ENCODE data around the gene STX8. TPM values are rescaled to one million over a fixed set of nuclear protein-coding genes. Genes with fewer than 3 reads are reported as not detected.
A peak's percentile ranks its signal among the peaks of the same experiment; 100 is the strongest.
"Not testable (repeated sequence)": the region's sequence is repeated elsewhere in the genome, so short reads cannot be mapped to it uniquely, and the experiment has no call there.

Gene STX8
- total RNA-seq, 4 donors from 2014 or later, result 22.0 to 67.3 (median 46.5) TPM

DNA sequence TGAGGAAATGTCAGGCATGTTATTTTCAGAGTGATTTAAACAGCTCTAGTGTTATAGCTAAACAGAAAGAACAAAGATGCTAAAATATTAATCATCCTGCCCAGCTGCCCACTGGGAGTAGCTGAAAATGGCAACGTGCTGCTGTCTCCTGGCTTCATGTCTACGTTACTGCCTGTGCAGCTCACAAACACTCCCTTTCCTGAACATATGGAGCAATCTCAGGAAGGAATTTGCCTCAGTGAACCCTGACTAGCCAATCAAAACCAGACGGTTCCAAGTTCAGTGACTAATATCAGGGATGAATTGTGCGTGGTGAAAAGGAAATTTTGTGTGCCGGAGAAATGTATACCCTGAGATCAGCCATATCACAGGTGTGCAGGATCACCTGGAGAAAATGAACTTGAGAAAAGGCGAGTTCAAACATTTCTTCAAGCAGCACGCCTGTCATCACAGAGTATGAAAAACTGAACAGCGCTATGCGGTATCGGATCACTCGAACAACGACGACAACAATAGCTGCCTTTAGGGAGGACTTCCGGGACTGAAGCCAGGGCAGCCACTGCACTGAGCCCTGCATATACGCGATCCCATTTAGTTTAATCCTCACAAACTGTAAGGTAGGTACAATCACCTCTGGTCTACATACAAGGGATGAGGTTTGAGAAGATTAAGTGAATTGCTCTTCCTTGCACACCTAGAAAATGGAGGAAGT, 110.3 kb downstream of the STX8 start:
- no peak for DNase-seq
- H3K27ac ChIP-seq, result no peak overlapping the region
- no peak for TF ChIP-seq POLR2A (IDR thresholded peaks at IDR 0.05)
- TF ChIP-seq, protein P1, sequence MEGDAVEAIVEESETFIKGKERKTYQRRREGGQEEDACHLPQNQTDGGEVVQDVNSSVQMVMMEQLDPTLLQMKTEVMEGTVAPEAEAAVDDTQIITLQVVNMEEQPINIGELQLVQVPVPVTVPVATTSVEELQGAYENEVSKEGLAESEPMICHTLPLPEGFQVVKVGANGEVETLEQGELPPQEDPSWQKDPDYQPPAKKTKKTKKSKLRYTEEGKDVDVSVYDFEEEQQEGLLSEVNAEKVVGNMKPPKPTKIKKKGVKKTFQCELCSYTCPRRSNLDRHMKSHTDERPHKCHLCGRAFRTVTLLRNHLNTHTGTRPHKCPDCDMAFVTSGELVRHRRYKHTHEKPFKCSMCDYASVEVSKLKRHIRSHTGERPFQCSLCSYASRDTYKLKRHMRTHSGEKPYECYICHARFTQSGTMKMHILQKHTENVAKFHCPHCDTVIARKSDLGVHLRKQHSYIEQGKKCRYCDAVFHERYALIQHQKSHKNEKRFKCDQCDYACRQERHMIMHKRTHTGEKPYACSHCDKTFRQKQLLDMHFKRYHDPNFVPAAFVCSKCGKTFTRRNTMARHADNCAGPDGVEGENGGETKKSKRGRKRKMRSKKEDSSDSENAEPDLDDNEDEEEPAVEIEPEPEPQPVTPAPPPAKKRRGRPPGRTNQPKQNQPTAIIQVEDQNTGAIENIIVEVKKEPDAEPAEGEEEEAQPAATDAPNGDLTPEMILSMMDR (IDR thresholded peaks at IDR 0.05), result no peak
- H3K4me3 ChIP-seq, result no peak overlapping the region
- no peaks in the 10 kb centered on the region for H3K9me3 ChIP-seq
- H3K27me3 ChIP-seq, result no peaks in the 10 kb centered on the region
- intact Hi-C loops (cut with DNase I; ENCODE audit: low total_unique reads), result no loop called here
- H3K36me3 ChIP-seq, result no peaks in the 10 kb centered on the region
- H3K4me1 ChIP-seq, result no peaks in the 10 kb centered on the region

DNA sequence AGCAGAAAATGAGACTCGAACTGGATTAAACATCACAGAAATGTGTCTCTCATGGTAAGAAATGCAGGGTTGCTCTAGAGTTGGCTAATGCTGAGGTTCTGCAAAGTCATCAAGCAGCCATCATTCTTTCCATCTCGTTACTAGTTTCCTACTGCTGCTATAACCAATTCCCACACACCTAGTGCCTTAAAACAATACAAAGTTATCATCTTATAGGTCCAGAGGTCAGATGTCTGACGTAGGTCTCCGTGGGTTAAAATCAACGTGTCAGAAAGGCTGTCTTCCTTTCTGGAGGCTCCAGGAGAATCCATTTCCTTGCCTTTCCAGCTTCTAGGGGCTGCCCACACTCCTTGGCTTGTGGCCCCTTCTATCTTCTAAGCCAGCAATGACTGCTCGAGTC, 118.6 kb downstream of the STX8 start:
- no peak overlapping the region for H3K27ac ChIP-seq
- H3K27me3 ChIP-seq, result no peaks in the 10 kb centered on the region
- no peak for DNase-seq
- H3K36me3 ChIP-seq, result no peaks in the 10 kb centered on the region
- H3K4me1 ChIP-seq, result no peaks in the 10 kb centered on the region
- H3K4me3 ChIP-seq, result no peak overlapping the region
- TF ChIP-seq, protein P1 (IDR thresholded peaks at IDR 0.05), result no peak
- TF ChIP-seq POLR2A (IDR thresholded peaks at IDR 0.05), result no peak
- H3K9me3 ChIP-seq, result no peaks in the 10 kb centered on the region
- intact Hi-C loops (cut with DNase I; ENCODE audit: low total_unique reads), result no loop called here

DNA sequence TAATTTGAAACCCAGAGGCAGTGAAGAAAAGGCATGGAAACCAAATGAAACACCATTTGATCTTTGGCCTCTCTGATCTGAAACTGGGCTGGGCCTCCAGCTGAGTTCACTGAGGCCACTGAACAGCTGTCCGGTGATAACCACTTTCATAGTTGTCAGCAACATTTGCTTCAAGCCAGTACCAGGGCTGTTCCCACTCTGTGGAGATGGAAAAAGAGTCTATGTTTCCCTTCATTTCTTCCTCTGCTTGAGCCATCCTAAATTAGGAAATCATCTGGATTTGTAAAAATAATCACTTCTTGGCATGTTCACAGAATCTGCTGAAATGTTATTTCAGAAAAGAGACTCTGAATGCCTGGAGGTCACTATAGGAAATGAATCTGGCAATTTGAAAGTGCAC, 119.3 kb downstream of the STX8 start:
- no peaks in the 10 kb centered on the region for H3K36me3 ChIP-seq
- DNase-seq, result peak in 1 of 2 donors; percentile 21
- H3K27ac ChIP-seq, result no peak overlapping the region
- no peak for TF ChIP-seq POLR2A (IDR thresholded peaks at IDR 0.05)
- TF ChIP-seq, protein P1 (IDR thresholded peaks at IDR 0.05), result no peak
- H3K4me1 ChIP-seq, result no peaks in the 10 kb centered on the region
- H3K27me3 ChIP-seq, result no peaks in the 10 kb centered on the region
- H3K9me3 ChIP-seq, result no peaks in the 10 kb centered on the region
- no peak overlapping the region for H3K4me3 ChIP-seq
- intact Hi-C loops (cut with DNase I; ENCODE audit: low total_unique reads), result no loop called here

DNA sequence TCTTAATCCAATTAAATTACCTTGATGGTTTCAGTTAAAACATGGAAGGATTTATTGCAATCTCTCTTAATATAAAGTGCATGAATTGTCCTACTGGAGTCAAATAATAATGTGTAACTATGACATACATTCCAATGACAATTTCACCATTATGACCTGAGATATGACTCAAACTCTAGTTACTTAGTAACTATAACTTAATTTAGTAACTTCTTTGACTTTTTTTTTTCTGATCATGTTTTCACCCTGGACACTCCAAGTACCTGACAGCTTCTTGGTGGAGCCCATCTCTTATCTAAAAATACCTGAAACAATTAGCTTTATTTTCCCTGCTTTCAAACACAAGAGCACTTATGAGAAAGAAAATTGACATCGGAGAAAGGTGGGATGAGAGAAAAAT, 123.7 kb downstream of the STX8 start:
- TF ChIP-seq POLR2A (IDR thresholded peaks at IDR 0.05), result no peak
- TF ChIP-seq, protein P1 (IDR thresholded peaks at IDR 0.05), result no peak
- intact Hi-C loops (cut with DNase I; ENCODE audit: low total_unique reads), result no loop called here
- Histone ChIP-seq H3K27ac (no peak overlapping the region), H3K4me1 (no peaks in the 10 kb centered on the region), H3K27me3 (no peaks in the 10 kb centered on the region), H3K9me3 (no peaks in the 10 kb centered on the region), H3K4me3 (no peak overlapping the region), H3K36me3 (no peaks in the 10 kb centered on the region)
- DNase-seq, result no peak

DNA sequence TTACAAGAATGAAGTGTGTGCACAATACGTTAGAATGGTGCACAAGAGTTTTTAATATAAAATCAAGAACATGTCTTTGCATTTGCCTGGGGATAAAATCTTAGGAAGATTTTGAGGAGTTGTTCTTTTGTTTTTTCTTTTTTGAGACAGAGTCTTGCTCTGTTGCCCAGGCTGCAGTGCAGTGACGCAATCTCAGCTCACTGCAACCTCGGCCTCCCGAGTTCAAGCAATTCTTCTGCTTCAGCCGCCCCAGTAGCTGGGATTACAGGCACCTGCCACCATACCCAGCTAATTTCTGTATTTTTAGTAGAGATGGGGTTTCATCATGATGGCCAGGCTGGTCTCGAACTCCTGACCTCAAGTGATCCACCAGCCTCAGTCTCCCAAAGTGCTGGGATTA, 128.3 kb downstream of the STX8 start:
- H3K27me3 ChIP-seq; H3K36me3 ChIP-seq; H3K27ac ChIP-seq; H3K4me1 ChIP-seq; DNase-seq; intact Hi-C loops (cut with DNase I; ENCODE audit: low total_unique reads); H3K4me3 ChIP-seq; H3K9me3 ChIP-seq: not testable (repeated sequence)

DNA sequence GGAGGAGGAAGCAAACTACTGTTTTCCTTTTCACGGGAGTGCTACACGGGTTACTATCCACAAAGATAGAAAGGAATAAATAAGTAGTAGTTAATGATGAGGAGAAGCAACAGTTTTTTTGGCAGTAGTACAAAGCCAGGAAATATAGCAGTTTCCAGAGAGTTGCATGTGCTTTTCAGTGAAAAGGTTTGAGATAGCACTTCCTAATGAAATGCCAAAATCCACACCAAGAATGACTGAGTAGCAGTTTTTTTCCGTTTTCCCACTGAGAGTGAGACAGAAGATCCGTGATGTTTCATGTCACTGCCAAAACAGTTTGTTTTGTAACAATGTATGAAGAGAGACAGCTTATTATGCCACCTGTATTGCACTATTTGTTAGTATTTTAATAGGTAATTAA, 129.1 kb downstream of the STX8 start:
- DNase-seq, result no peak
- no peak overlapping the region for H3K4me3 ChIP-seq
- H3K9me3 ChIP-seq, result no peaks in the 10 kb centered on the region
- TF ChIP-seq, protein P1 (IDR thresholded peaks at IDR 0.05), result no peak
- TF ChIP-seq POLR2A (IDR thresholded peaks at IDR 0.05), result no peak
- intact Hi-C loops (cut with DNase I; ENCODE audit: low total_unique reads), result no loop called here
- no peaks in the 10 kb centered on the region for H3K4me1 ChIP-seq
- no peaks in the 10 kb centered on the region for H3K27me3 ChIP-seq
- H3K27ac ChIP-seq, result peak overlapping the region in 1 of 2 donors; percentile 18
- no peaks in the 10 kb centered on the region for H3K36me3 ChIP-seq
